ENCODE results near the gene SNTB2. TPM values are rescaled to one million over a fixed set of nuclear protein-coding genes. Genes with fewer than 3 reads are reported as not detected.

SNTB2 gene
- total and polyA plus RNA-seq, 2 of the 13 experiments (the other 11 are each of a cell fraction or from before 2014, with no cell fraction given) = 11.5 to 19.2 TPM

DNA sequence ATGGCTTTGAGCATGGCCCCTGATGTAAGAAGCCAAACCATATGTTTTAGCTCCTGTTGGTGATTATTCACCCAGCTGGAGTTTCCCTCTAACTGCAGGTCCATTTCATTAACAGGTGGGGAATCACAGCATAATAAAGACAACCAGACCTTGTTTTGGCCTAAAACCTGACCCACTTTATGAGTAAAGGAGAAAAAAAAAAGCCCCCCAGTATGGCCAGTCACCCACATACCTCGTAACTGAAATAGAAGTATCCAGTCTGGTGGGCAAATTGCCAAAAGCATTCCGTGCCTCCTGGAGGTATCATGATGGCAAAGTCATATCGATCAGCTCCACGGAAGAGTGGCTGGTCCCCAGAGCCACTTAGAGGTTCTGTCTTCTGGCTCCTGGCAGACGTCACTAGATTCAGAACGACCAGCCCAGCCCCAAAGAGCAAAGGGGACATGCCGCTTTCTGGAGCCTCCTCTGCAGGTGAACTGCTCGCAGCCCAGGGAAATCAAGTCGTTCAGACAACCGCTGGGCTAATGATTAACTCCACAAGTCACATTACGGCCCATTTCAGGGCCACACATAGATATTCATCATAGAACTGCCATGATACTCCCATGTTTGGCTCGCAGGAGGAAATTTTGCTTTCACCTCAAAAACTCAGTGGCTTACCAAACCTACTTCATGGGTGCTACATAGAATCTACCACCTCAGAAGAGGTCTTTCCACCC is 164.5 kb downstream of the SNTB2 start, which contains the start of gene TMED6 (continued):
- TF ChIP-seq ZNF3 (CRISPR knock-in tag; IDR thresholded peaks at IDR 0.05) (0 out of 2 replicates have a peak, but pooled peaks have one; percentile 30), ZNF207 (IDR thresholded peaks at IDR 0.05; ENCODE audit: borderline replicate concordance) (no peak), HNRNPUL1 (IDR thresholded peaks at IDR 0.05; ENCODE audit: low read depth, low read length) (0 out of 2 replicates have a peak, but pooled peaks have one; percentile 59), PLRG1 (conservative IDR thresholded peaks at IDR 0.05) (no peak), REXO4 (CRISPR knock-in tag; IDR thresholded peaks at IDR 0.05; ENCODE audit: borderline replicate concordance) (no peak), DMAP1 (CRISPR knock-in tag; IDR thresholded peaks at IDR 0.05) (0 out of 2 replicates have a peak, but pooled peaks have one; percentile 38), HOXA5 (CRISPR knock-in tag; IDR thresholded peaks at IDR 0.05) (peak; percentile 55; the same call in 1 of the 2 replicates), ZNF781 (CRISPR knock-in tag; IDR thresholded peaks at IDR 0.05; ENCODE audit: borderline replicate concordance, not compliant biosample characterization) (peak; percentile 60), SALL1 (CRISPR knock-in tag; IDR thresholded peaks at IDR 0.05) (peak; percentile 63; the same call in 1 of the 2 replicates), GABPA (IDR thresholded peaks at IDR 0.05; ENCODE audit: low read depth, low read length) (no peak), GABPA (CRISPR knock-in tag; IDR thresholded peaks at IDR 0.05; ENCODE audit: low read depth) (peak; percentile 37; the same call in 1 of the 2 replicates), SMYD3 (CRISPR knock-in tag; IDR thresholded peaks at IDR 0.05) (0 out of 2 replicates have a peak, but pooled peaks have one; percentile 55), ZMYM4 (CRISPR knock-in tag; IDR thresholded peaks at IDR 0.05) (0 out of 2 replicates have a peak, but pooled peaks have one; percentile 32), U2AF2 (IDR thresholded peaks at IDR 0.05; ENCODE audit: low read depth, low read length) (no peak), MIXL1 (CRISPR knock-in tag; IDR thresholded peaks at IDR 0.05) (peak; percentile 30; the same call in 1 of the 2 replicates), ZNF337 (CRISPR knock-in tag; IDR thresholded peaks at IDR 0.05; ENCODE audit: borderline replicate concordance, low read depth) (0 out of 2 replicates have a peak, but pooled peaks have one; percentile 60), ZSCAN12 (CRISPR knock-in tag; IDR thresholded peaks at IDR 0.05) (no peak), BRCA1 (CRISPR knock-in tag; IDR thresholded peaks at IDR 0.05) (peak; percentile 63), ZNF367 (CRISPR knock-in tag; IDR thresholded peaks at IDR 0.05; ENCODE audit: borderline replicate concordance) (no peak), NONO (IDR thresholded peaks at IDR 0.05) (no peak), NONO (CRISPR knock-in tag; conservative IDR thresholded peaks at IDR 0.05) (0 out of 2 replicates have a peak, but pooled peaks have one; percentile 58), ZNF331 (CRISPR knock-in tag; IDR thresholded peaks at IDR 0.05) (peak; percentile 38; the same call in 1 of the 2 replicates)
- TF ChIP-seq, protein P1, sequence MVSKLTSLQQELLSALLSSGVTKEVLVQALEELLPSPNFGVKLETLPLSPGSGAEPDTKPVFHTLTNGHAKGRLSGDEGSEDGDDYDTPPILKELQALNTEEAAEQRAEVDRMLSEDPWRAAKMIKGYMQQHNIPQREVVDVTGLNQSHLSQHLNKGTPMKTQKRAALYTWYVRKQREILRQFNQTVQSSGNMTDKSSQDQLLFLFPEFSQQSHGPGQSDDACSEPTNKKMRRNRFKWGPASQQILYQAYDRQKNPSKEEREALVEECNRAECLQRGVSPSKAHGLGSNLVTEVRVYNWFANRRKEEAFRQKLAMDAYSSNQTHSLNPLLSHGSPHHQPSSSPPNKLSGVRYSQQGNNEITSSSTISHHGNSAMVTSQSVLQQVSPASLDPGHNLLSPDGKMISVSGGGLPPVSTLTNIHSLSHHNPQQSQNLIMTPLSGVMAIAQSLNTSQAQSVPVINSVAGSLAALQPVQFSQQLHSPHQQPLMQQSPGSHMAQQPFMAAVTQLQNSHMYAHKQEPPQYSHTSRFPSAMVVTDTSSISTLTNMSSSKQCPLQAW (CRISPR knock-in tag; IDR thresholded peaks at IDR 0.05) = peak; percentile 99
- TF ChIP-seq, protein P2, sequence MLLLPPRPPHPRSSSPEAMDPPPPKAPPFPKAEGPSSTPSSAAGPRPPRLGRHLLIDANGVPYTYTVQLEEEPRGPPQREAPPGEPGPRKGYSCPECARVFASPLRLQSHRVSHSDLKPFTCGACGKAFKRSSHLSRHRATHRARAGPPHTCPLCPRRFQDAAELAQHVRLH (CRISPR knock-in tag; IDR thresholded peaks at IDR 0.05; ENCODE audit: borderline replicate concordance, low read depth) = peak; percentile 33; the same call in 1 of the 2 replicates
- TF ChIP-seq, protein P3, sequence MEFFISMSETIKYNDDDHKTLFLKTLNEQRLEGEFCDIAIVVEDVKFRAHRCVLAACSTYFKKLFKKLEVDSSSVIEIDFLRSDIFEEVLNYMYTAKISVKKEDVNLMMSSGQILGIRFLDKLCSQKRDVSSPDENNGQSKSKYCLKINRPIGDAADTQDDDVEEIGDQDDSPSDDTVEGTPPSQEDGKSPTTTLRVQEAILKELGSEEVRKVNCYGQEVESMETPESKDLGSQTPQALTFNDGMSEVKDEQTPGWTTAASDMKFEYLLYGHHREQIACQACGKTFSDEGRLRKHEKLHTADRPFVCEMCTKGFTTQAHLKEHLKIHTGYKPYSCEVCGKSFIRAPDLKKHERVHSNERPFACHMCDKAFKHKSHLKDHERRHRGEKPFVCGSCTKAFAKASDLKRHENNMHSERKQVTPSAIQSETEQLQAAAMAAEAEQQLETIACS (CRISPR knock-in tag; IDR thresholded peaks at IDR 0.05) = no peak
- TF ChIP-seq, protein P4, sequence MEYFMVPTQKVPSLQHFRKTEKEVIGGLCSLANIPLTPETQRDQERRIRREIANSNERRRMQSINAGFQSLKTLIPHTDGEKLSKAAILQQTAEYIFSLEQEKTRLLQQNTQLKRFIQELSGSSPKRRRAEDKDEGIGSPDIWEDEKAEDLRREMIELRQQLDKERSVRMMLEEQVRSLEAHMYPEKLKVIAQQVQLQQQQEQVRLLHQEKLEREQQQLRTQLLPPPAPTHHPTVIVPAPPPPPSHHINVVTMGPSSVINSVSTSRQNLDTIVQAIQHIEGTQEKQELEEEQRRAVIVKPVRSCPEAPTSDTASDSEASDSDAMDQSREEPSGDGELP (IDR thresholded peaks at IDR 0.05; ENCODE audit: borderline replicate concordance, low read depth) = 0 out of 2 replicates have a peak, but pooled peaks have one; percentile 29
- TF ChIP-seq, protein P5, sequence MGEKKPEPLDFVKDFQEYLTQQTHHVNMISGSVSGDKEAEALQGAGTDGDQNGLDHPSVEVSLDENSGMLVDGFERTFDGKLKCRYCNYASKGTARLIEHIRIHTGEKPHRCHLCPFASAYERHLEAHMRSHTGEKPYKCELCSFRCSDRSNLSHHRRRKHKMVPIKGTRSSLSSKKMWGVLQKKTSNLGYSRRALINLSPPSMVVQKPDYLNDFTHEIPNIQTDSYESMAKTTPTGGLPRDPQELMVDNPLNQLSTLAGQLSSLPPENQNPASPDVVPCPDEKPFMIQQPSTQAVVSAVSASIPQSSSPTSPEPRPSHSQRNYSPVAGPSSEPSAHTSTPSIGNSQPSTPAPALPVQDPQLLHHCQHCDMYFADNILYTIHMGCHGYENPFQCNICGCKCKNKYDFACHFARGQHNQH (CRISPR knock-in tag; IDR thresholded peaks at IDR 0.05) = peak; percentile 34; the same call in 1 of the 2 replicates
